ENCODE data around the gene STAC2.

STAC2 gene

GRCh38 chr17:39239640-39240314 lies 14.0 kb upstream of the STAC2 start:
- DNase-seq (ENCODE audit: low spot score) = peak; percentile 70
- peak; percentile 79 for TF ChIP-seq CTCF (IDR thresholded peaks at IDR 0.05; ENCODE audit: extremely low read depth, missing control alignments)

GRCh38 chr17:39238311-39238972 lies 12.7 kb upstream of the STAC2 start:
- DNase-seq (ENCODE audit: low spot score) = no peak
- TF ChIP-seq CTCF (IDR thresholded peaks at IDR 0.05; ENCODE audit: extremely low read depth, missing control alignments) = no peak

- no peak for TF ChIP-seq CTCF (IDR thresholded peaks at IDR 0.05; ENCODE audit: extremely low read depth, missing control alignments)
- no peak for DNase-seq (ENCODE audit: low spot score)
Measured at GRCh38 chr17:39237586-39237985, 11.8 kb upstream of the STAC2 start.

GRCh38 chr17:39236981-39237441 lies 11.3 kb upstream of the STAC2 start:
- no peak for DNase-seq (ENCODE audit: low spot score)
- TF ChIP-seq CTCF (IDR thresholded peaks at IDR 0.05; ENCODE audit: extremely low read depth, missing control alignments) = no peak

GRCh38 chr17:39236450-39236927 lies 10.7 kb upstream of the STAC2 start:
- DNase-seq (ENCODE audit: low spot score) = no peak
- TF ChIP-seq CTCF (IDR thresholded peaks at IDR 0.05; ENCODE audit: extremely low read depth, missing control alignments) = no peak

- peak; percentile 35 for TF ChIP-seq CTCF (IDR thresholded peaks at IDR 0.05; ENCODE audit: extremely low read depth, missing control alignments)
- DNase-seq (ENCODE audit: low spot score) = peak; percentile 78
Measured at GRCh38 chr17:39235555-39236449, 10.1 kb upstream of the STAC2 start.

All from GM20000 (cell line).